Stimulated activated CD8-positive, alpha-beta memory T cell treated with anti-CD3 and anti-CD28 coated beads, Interleukin-12 subunit alpha, Interleukin-12 subunit beta, amount 100 ng/mL, for 4 hours (primary cell): ENCODE results near the gene AANAT.

Source experiments
- DNase-seq: peaks from one replicate; pipeline ENCODE4 v3.0.0-alpha.2; 2020; ENCODE audit warnings: low read depth

The AANAT gene

GRCh38 chr17:76467366-76467765, at the start of gene AANAT:
Gene AANAT (plus strand): TSS chr17:76467603. CDS start chr17:76468747, 1,144 bp downstream.
- no peak for DNase-seq

GRCh38 chr17:76419576-76420260, 47.7 kb upstream of the AANAT start:
- no peak for DNase-seq

GRCh38 chr17:76420356-76421043, 46.9 kb upstream of the AANAT start:
- no peak for DNase-seq

- DNase-seq: no peak
Measured at GRCh38 chr17:76421044-76421407, 46.4 kb upstream of the AANAT start.

GRCh38 chr17:76422406-76422805, 45.0 kb upstream of the AANAT start:
- DNase-seq: no peak

GRCh38 chr17:76422860-76423259, 44.5 kb upstream of the AANAT start:
- no peak for DNase-seq

- no peak for DNase-seq
Measured at GRCh38 chr17:76426853-76427252, 40.5 kb upstream of the AANAT start.

DNA sequence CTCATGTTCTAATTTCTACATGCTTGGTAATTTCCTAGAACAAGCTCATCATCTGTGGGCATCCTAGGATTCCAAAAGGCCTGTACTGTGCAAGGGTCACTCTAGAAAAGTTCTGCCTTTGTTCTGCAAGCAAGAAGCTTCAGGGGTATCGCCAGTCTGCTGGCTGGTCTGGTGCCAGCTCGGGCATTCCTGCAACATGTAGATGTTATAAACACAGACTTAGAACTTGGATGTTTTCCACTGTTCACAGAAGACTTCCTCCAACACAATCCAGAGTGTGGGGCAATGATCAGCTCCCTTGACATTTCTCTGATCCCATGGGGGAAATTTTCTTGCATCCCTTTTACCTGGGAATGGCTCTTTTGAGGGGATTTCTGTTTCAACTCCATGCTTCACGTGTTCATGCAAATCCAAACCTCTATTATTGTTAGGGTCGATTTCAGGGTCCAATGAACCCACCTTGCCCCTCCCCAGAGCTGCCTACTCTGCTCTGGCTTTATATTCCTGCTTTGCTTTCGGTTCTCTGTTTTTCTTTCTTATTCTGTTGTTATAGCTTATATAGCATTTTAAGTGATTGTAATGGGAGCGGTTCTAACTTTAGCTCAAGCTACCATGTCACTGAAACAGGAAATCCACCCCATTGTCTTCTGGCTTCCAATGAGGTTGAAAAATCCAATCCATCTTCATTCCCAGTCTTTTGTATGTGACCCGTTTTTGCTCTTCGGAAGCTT, 39.7 kb upstream of the AANAT start:
- no peak for DNase-seq

GRCh38 chr17:76428511-76428910, 38.9 kb upstream of the AANAT start:
- DNase-seq: no peak

DNA sequence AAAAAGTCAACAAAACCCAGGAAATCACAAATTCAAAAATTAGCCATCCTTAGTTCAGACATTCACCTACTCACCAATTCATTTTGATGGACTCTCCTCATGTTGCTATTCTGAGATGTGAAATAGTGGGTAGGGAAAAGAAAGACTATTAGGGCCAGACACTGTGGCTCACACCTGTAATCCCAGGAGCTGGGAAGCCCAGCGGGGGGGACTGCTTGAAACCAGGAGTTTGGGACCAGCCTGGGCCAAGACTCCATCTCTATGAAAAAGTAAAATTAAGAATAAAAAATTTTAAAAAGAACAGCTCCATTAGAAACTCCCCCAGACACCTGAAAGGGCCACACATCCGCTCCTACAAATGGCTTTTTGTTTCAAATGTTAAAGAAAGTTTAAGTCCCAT, 35.9 kb upstream of the AANAT start:
- DNase-seq: no peak

DNA sequence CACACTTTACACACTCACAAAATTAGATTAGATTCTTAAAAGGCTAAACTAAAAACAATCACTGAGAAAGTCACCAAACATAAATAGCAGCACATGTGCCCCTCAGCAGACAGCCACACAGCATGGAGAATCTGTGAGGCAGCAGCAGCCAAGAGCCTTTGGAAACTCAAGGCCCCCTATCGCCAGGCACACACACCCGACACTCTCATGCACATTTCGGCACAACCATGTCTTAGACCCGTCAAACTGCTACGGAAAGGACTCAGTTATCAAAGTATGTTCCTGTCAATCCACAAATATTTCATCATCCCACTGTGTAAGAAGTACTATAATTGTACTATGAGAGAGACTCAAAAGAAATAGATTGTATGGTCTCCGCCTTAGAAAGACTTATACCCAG, 35.4 kb upstream of the AANAT start:
- DNase-seq: no peak

DNA sequence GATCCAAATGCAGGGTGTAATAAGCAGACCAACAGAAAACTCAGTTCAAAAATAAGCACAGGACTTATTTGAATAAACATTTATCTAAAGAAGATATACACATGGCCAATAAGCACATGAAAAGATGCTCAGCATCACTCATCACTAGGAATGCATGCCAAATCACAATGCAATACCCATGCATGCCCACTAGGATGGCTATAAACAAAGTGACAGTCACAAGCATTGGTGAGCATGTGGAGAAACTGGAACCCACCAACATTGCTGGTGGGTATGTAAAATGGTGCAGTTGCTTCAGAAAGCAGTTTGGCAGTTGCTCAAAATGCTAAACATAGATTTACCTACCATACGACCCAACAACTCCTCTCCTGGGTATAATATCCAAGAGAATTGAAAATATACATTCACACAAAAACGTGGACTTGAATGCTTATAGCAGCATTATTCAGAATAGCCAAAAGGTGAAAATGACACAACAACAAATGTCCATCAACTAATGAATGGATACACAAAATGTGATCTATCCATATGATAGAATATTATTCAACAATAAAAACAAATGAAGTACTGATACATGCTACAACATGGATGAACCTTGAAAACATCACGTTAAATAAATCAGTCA, 34.6 kb upstream of the AANAT start:
- no peak for DNase-seq

DNA sequence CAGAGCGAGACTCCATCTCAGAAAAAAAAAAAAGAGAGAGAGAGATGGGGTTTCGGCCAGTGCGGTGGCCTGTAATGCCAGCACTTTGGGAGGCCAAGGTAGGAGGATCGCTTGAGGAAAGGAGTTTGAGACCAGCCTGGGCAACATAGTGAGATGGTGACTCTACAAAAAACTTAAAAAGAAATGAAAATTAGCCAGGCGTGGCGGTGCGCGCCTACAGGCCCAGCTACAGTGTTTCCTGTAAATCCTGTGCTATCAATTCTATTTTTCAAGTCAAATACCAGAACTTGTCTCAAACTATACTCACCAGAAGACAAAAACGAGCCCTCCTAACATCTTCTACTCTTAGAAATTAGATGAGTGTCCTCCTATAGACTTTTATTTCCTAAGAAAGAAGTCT, 33.7 kb upstream of the AANAT start:
- DNase-seq: no peak

GRCh38 chr17:76434870-76435269, 32.5 kb upstream of the AANAT start:
- DNase-seq: no peak

GRCh38 chr17:76435751-76436150, 31.7 kb upstream of the AANAT start:
- DNase-seq: no peak

DNA sequence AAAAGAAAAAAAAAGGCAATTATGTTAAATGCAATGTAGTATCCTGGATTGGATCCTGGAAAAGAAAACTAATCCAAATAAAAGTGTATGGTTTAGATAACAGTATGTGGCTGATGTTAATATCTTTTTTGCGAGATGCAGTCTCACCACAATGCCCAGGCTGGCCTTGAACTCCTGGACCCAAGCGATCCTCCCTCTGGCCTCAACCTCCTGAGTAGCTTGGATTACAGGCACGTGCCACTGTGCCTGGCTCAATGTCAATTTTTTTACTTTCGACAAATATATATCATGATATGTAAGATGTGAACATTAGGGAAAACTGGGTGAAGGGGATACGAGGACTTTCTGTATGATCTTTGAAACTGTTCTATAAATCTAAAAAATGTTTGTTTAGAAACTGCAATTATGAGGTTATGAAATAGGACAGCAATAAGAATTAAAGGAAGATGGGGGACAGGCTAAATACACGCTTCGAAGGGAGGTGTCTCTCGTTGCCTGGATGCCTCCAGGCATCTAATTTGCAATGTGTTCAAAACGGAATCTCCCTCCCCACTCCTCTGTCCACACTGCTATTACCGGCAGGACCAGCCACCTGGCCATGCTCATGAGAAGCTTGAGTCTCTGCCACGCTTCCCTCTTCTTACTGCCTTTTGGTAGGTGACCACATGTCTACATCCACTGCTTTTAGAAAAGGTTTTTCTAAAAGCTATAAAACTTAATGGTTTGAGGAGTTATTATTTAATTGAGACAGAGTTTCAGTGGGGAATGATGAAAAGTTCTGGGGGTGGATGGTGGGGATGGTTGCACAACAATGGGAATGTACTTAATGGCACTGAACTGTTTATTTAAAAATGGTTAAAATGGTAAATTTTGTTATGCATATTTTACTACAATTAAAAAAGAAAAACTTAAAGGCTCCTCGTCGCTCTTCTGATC, 29.7 kb upstream of the AANAT start:
- DNase-seq: no peak

GRCh38 chr17:76438906-76439305, 28.5 kb upstream of the AANAT start:
- no peak for DNase-seq

GRCh38 chr17:76439314-76439928, 28.0 kb upstream of the AANAT start:
- no peak for DNase-seq

DNA sequence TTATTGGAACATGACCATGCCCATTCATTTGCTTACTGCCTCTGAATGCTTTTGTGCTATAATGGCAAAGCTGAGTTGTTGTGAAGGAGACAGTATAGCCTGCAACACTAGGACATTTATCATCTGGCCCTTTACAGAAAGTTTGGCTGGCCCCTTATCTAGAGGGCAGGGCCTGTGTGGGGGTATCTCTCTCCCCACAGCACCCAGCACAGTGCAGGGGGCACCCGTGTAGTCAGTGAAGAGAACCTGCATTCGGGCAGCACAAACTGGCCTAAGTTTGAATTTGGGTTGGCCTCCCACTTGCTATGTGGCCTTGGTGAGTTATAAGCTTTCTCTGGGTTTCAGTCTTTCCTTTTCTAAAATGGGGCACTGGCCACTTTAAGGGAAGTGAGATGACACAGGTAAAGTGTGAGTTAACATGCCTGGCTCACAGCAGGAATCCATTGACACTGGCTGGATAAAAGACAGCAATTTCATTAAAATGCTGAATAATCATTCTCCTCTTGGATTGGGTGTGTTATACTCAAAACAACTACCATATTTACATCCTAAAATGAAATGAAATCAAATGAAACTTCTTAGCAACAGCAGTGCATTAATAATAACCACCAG, 26.5 kb upstream of the AANAT start:
- DNase-seq: no peak

GRCh38 chr17:76441686-76442340, 25.6 kb upstream of the AANAT start:
- DNase-seq: no peak
